Measurements from ENCODE around the gene DHX8. TPM values are rescaled to one million over a fixed set of nuclear protein-coding genes. Genes with fewer than 3 reads are reported as not detected.

Gene DHX8
- total RNA-seq, 1 donor from 2014 or later = 12.5 TPM

DNA sequence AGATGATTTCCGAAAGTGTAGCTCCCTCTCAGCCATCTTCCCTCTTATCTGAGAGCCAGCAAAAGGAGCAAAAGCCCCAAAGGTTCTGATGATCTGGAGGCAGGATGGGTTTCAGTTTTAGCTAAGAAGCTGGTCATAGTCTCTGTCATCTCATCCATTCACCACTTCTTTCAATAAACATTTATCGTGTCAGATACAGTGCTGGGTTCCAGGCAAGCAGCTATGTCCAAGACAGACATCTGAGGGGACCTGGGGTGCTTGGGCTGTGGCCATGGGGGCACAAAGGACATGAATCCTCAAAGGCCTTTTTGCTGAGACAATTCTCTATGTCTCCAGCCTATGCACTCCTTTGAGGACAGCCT lies 63.4 kb downstream of the DHX8 start:
- no peak for DNase-seq (ENCODE audit: low spot score)

DNA sequence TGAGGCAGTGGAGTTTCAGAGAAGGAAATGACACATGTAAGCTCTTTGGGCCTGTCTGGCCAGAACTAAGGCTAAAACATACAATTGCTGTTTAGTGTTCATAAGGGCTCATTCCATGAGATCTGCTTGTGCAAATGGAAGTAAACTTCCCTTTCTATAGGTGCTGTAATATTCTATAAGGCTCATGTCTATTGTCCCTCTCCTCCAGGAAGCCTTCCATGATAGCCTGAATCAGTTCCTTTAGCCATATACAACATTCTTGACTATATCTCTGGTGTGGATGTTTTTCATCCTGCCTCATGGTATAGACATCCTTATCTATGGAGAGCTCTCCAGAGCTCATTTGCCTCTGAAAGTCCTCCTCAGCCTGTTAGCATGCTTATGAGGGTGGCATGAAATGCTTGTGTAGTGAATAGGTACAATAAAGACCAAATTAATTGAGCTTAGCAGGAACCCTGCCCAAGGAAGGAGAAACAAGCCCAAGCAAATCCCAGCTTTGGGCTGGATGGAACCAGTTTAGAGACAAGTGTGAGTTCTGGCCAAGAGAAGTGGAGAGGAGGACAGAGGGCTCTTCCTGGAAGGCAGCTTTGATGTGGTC lies 64.0 kb downstream of the DHX8 start:
- DNase-seq (ENCODE audit: low spot score) = no peak

DNA sequence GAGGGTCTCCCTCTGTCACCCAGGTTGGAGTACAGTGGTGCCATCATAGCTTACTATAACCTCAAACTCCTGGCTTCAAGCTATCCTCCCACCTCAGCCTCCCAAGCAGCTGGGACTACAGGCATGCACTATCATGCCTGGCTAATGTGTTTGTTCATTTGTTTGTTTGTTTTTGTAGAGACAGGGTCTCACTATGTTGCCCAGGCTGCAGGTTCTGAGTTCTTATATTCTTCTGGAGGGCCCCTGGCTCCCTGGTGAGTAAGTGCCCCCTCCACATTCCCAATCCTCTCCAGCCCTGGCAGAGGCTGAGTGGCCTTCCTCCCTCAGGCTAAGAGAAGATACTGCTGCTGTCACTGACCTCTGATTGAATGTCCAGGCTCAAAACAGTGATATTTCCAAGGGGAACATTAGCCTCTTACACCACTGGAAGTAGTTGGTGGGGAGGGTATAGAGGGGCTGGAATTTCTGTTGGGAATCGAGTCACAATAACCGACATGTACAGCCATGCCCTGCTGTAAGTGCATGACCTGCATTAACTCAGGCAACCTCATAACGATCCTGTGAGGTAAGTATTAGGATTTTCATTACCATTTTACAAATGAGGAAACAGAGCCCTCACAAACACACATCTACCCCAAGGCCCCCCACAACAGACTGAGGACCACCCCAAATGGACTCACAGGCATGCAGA lies 65.1 kb downstream of the DHX8 start:
- DNase-seq (ENCODE audit: low spot score) = no peak

DNA sequence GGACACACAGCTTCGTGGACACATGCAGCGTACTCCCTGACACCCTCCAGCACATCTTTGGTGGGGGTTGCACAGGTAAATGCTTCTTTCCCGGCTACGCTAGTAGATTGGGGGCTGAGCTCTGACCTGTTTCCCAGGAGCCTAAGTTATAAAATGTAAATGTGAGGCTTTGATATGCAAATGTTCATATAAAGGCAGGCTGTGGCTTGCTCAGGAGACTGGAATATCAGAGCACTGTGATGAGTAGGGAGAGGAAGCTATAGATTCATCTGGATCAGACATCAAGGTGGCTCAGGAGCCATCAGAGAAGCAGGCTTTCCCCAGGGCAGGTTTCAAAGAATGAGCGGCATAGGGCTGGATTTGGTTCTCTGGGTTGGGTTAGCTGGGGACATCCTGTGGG lies 65.7 kb downstream of the DHX8 start:
- DNase-seq (ENCODE audit: low spot score) = no peak

DNA sequence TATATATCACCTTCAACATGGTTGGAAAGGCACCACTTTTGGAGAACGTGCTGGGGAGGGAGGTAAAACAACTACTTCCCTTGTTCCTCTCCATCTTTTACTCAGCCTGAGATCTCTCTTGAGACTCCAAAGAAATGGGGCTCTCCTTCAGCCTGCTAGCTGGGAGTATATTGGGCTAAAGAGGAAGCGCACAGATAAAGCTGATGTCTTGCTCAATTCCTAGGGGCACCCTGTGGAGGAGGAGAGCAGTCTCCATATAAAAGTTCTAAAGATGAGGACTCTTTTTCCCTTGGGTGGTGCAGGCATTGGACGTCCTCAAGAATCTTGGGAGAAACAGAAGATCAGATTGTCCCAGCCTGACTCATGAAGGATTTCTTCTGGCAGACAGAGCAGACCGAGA lies 67.0 kb downstream of the DHX8 start:
- DNase-seq (ENCODE audit: low spot score) = no peak

DNA sequence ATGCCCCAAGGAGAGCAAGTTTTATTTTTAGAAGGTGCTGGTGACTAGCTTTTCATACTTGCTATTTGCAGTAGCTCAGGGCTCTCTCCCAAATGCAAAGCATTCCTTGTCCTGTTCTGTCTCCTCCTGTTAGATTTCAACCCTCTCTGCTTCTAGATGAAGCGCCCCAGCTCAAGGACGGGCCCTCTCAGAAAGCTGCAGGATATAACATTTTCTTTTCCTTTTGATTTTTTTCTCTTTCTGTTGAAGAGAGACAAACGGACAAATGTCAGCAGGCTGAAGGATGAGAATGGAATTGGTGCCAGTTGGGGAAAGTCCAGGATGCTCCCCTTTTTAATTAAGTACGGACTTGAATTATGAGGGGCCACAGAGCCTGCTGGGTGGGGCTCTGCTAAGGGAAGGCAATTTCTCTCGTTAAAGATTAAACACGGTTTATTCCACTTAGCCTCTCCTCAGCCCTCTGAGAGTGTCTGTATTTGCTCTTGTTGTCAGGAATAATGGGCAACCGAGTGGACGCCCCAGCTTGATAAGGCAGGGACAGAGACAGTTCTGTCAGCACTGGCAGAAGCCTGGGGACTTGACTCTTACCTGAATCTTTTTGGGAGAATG lies 68.6 kb downstream of the DHX8 start:
- DNase-seq (ENCODE audit: low spot score) = peak; percentile 39

DNA sequence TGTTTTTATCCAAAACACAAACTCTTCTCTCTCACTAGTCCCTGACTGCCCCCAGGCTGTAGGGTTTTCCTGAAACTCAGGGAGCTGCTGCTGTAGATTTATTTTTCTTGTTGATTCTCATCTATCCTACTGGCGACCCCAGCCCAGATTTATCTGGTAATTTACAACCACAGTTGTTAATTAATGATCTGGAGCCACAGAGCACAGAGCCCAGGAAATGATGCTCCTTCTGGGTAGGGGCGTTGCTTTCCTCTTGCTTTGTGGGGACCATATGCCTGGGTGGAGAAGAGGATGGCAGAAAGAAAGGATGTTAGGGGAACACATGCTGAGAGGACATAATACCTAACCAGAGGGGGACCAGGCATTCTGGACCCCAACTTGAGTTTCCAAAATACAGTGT lies 69.8 kb downstream of the DHX8 start:
- no peak for DNase-seq (ENCODE audit: low spot score)

DNA sequence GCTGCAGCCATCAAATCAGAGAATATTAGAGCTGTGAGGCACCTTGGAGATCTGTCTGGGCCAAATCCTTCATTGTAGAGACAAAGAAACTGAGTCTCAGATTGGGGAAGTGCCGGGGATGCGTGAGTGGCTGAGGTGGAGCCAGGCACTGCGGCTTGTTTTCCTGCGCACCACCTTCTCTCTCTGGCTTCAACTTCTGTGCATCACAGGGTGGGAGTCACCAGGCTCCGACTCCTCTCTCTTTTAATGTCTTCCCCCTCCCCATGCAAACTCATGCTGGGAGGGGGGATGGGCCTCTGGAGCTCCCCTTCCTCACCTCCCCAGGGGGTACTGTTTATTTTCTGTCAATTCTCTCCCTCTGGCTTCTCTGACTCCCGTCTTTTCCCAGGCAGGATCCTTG lies 71.1 kb downstream of the DHX8 start:
- DNase-seq (ENCODE audit: low spot score) = no peak

DNA sequence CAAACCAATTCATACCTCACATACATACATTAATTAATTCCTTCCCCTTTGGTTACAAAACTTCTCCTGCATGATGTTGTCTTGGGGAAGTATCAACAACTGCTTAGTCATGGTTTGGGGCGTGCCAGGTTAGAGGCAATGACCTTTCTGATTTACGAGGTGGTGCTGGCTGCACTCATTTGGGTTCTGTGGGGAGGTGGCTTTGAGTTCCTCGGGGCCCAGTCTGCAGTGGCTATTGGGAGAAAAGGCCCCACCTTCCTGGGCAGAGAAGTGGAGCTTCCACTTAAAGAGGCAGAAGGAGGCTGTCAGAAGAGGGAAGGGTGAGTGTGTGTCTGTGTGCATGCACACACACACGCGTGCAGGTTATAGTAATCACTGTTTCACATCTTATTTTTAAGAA lies 72.5 kb downstream of the DHX8 start:
- peak; percentile 38 for DNase-seq (ENCODE audit: low spot score)

DNA sequence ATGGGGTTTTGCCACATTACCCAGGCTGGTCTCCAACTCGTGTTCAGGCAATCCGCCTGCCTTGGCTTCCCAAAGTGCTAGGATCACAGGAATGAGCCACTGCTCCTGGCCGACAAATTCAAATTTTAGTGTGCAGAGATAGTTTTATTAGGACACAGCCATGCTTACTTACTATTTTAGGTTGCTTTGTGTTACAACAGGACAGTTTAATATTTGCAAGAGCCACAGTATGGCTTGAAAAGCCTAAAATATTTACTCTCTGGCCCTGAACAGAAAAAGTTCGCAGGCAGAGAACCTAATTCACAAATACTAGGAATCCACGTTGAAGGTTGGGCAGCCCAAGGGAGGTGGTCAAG lies 75.0 kb downstream of the DHX8 start:
- DNase-seq (ENCODE audit: low spot score) = no peak

DNA sequence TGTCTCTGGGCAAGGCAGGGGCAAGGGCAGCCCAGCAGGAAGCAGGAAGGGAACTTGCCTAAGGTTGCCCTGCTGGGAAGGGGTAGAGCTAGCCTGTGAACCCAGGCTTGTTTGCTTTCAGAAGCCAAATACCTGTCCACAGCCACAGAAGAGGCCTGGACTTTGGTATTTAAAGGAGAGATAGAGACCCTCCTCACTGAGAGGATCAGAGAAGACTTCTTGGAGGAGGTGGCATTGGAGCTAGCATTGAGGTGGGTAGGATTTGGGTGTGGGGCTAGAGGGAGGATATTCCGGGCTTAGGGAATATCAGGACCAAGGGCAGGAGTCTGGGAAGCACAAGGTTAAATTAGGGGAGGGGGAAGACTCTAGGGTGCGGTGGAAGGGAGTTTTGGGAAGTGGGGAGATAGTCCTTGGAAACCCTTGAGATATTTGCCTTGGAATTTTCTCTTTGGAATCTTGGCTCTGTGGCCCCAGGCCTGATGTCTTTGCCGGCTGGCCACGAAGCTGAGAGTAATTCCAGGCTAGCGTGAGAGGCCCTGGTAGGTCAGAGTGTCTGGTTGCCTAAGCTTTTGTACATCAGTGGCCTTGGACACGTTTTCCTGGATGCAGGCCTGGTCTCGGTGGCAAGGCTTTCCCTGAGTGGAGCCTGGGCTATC lies 75.5 kb downstream of the DHX8 start:
- DNase-seq (ENCODE audit: low spot score) = no peak

DNA sequence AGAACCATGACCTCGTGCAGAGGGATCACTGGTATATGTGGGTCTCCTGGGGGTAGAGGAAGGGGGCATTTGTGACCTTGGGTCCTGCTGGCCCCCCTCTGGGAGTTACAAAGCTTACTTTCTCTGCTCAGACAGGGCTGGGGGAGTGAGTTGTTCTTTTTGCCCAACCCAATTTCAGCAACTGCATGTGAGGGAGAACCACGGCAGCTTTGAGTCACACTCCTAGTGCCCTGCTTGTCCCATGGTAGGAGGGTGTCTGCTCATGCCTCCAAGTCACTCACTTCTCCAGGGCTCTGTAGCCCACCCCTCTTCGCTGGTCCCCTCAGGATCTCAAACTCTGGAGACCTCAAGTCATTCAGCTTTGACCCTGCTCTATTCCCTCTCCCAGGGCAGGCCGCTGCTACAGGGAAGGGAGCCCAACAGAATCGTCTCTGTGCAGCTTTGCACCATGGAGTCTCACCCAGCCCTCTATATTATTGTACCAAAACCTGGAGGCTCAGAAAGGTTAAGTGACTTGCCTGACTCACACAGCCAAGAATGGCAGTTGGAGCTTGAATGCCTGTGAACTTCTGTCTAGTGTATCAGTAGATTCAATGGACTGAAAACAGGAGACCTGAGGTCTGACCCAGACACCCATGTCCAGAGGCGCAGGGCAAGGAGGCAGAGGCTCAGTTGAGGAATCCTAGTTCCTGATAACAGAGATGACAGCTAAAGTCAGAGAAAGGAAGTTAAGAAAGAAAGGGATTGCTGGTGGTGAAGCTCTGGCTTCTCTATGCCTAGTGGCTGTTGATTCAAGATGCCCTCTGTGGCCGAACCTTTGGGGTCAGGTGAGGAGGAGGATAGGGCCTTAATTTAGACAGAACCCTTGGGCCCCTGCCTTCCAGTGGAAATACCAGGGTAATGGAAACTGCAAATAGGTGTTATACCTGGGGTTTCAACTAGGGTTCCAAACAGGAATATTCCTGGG lies 77.0 kb downstream of the DHX8 start:
- DNase-seq (ENCODE audit: low spot score) = peak; percentile 53

DNA sequence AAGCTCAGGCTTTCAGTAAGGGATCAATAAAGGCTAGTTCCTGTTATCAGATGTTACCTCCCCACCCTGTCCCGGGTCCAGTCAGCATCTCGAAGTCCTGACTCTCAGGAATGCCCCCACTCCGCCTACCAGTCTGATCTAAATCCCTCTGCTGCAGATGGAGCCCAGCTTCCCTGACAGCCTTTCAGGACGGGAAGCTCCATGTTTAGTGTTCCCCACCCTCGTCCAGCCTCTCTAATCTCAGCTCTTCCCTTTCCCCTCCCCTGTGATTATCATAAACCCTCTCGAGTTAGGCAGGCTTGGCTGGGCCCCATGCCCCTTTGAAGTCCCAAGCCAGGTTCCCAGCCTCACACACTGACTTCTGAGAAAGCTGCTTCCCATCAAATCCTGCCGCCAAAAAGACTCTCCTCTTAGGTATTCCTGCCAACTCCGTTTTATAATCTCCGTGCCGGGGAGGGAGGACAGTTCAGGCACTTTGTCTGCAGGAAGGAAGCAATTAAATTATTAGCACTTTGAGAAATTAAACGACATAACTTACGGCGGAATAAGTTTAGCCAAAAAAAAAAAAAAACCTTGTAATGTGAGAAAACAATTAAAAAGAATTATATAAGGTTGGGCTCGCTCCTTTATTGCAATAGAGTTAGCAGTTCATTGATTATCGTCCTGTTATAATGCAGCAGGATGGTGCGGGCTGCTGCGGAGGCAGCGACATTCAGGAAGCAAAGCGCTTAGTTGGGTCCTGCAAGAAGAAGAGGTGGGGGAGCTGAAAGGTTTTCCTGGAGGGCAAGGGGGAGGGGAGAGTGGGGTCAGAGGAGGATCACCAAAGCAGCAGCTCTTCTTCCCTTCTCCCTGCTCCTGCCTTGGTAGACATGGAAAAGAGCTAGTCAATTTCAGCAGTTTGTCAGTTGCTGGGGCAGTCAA lies 79.2 kb downstream of the DHX8 start:
- DNase-seq (ENCODE audit: low spot score) = peak; percentile 97

DNA sequence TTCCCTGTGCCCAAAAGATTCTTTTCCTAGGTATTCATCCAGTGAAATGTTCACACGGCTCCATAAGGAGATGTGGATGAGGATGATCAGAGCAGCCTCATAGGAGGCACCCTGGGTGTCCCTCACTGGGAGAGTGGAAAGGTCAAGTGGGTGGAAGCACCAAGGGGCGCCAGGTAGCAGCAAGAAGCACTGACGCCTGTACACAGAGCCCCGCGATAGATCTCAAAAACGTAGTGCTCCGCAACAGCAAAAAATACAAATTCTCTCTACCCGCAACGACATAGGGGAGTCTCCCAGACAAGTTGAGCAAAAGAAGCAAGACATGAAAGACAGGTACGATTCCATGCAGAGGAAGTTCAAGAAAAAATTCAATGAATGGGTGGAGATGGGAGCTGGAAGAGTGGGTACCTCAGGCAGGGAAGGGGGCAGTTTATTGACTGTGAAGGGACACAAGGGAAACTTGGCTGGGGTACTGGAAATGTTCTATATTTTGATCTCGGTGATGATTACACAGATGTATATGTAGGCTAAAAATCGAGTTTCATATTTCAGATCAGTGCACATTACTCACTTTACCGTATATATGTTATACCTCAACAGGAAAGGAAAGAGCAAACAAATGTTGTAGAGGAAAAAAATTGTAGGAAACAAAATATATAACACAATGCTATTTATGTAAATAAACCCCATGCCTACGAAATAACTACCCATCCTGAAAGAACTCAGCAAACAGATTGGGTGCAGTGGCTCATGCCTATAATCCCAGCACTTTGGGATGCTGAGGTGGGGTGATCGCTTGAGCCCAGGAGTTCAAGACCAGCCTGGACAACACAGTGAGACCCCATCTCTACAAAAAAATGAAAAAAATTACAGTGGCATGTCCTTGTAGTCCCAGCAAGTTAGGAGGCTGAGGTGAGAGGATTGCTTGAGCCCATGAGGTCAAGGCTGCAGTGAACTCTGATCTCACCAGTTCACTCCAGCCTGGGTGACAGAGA lies 80.1 kb downstream of the DHX8 start:
- no peak for DNase-seq (ENCODE audit: low spot score)

DNA sequence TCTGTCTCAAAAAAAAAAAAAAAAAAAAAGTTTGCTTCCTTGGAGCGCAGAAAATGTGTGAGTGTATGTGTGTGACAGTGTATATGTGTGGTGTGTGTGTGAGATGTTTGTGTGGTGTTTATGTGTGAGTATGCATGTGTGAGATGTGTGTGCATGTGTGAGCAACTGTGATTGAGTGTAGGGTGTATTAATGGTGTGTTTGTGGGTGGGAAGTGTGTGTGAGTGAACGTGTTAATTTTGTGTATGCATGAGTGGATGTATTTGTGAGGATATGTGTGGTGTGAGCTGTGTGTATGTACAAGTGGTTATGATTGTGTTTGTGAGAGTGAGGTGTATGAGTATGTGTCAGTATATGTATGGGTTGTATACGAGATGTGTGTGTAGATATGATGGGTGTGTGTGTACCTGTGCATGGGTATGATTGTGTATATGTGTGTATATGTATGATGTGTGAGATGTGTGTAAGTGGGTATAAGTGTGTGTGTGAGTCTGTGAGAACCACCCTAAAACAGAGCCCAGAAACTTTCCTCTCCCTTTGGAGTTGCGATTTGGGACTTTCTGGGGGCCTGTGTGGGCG lies 84.8 kb downstream of the DHX8 start:
- DNase-seq (ENCODE audit: low spot score) = no peak

DNA sequence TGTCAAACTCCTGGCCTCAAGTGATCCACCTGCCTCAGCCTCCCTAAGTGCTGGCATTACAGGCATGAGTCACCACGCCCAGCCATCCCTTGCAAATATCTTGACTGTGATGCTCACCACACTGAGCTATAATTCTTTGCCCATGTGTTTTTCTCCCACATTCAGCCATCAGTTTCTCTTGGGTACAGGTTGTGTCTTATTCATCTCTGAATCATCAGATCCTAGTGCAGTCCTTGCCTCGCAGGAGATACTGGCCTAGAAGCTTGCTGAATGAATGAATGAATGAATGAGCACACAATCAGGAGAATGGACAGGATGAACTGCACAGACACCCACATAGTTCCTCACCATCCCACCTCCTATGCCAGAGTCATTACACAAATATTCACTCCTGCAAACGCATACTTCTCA lies 86.7 kb downstream of the DHX8 start:
- DNase-seq (ENCODE audit: low spot score) = no peak

DNA sequence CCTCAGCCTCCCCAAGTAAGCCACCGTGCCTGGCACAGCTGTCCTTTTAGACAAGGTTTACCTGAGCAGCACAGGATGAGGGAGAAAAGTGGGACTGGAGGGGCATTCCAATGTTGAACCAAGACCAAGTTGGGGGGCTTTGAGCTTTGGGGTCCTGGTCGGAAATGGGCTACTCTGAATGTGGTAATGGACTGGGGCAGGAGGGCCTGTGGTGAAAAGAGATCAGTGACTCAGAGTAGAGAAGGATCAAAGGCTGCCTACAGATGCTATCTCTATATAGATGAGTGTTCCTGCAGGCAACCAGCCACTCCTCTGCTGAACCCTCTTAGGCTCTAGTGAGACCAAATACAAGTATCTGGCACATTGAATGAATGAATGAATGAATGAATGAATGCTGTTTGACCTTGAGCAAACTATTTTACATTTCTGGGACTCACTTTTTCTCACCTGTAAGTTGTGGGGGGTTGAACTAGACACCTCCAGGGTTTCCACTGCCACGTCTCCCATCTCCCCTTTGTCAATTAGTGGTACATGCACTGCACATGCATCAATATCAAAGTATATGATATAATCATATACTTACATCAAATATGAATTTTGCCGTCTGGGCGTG lies 88.7 kb downstream of the DHX8 start:
- no peak for DNase-seq (ENCODE audit: low spot score)

DNA sequence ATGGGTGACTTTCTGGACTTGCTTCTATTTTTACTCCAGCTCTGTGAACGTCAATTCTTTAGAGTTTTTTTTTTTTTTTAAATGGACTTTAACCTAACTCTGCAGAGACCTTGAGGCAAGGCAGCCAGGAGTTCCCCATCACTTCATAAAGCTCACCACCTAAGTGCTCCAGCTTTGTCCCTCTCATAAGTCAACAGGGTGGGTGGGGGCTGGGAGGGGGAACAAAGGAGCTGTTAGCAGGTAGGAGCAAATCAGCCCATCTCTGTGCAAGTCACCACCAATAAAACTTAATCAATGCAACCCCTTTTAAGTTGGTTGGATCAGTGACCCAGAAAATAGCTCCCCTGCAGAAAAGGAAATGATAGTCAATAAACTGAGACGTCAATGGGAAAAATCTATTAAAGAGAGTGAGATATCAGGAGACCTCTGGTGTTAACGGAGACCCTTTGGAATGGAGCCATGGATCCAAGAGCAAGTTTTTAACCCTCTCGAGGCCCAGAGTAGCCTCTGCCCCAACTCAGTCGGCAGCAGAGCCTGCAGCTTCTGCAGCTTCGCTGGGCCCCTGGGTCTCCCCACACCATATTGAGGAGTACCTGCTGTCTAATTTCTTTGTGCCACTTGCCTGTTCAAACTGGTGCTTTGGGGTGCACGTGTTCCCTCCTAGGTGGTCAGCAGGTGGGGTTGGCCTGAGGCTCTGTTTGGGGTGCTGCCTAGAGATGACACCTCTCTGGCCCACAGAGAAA lies 90.0 kb downstream of the DHX8 start:
- no peak for DNase-seq (ENCODE audit: low spot score)

Data from umbilical cord (tissue), 2 donors.